GM18508 (cell line): ENCODE data around the gene ENTPD8.
"Not testable (repeated sequence)": the region's sequence is repeated elsewhere in the genome, so short reads cannot be mapped to it uniquely, and the experiment has no call there.

Experiments
- ATAC-seq: cut with Tn5 transposase; IDR thresholded peaks from one replicate; pipeline ENCODE4 v1.9.1; 2021; ENCODE audit warnings: moderate number of reproducible peaks; ENCODE audit not compliant: insufficient read depth, unreplicated experiment

ENTPD8 gene

GRCh38 chr9:137396634-137397367 is 44.4 kb downstream of the ENTPD8 start:
- no peak for ATAC-seq

GRCh38 chr9:137396227-137396626 is 44.9 kb downstream of the ENTPD8 start:
- no peak for ATAC-seq

- ATAC-seq, result no peak
Observed at GRCh38 chr9:137395666-137396010, 45.5 kb downstream of the ENTPD8 start.

GRCh38 chr9:137394866-137395665 is 46.1 kb downstream of the ENTPD8 start:
- no peak for ATAC-seq

GRCh38 chr9:137393176-137394150 is 47.7 kb downstream of the ENTPD8 start:
- no peak for ATAC-seq

- ATAC-seq, result no peak
Observed at GRCh38 chr9:137392232-137393007, 48.7 kb downstream of the ENTPD8 start.

- ATAC-seq, result no peak
Observed at GRCh38 chr9:137391411-137391754, 49.8 kb downstream of the ENTPD8 start.

- no peak for ATAC-seq
Observed at GRCh38 chr9:137390553-137391410, 50.4 kb downstream of the ENTPD8 start.

GRCh38 chr9:137389428-137389746 is 51.8 kb downstream of the ENTPD8 start:
- no peak for ATAC-seq

GRCh38 chr9:137388589-137389427 is 52.3 kb downstream of the ENTPD8 start:
- no peak for ATAC-seq

- no peak for ATAC-seq
Observed at GRCh38 chr9:137387891-137388560, 53.1 kb downstream of the ENTPD8 start.

- no peak for ATAC-seq
Observed at GRCh38 chr9:137387114-137387890, 53.9 kb downstream of the ENTPD8 start.

- not testable (repeated sequence) for ATAC-seq
Observed at GRCh38 chr9:137386507-137387113, 54.5 kb downstream of the ENTPD8 start.

GRCh38 chr9:137385061-137385655 is 56.0 kb downstream of the ENTPD8 start:
- ATAC-seq, result no peak
